ENCODE data around the gene STX16. TPM values are rescaled to one million over a fixed set of nuclear protein-coding genes. Genes with fewer than 3 reads are reported as not detected.
"Not testable (repeated sequence)": the region's sequence is repeated elsewhere in the genome, so short reads cannot be mapped to it uniquely, and the experiment has no call there.

STX16 gene
- total RNA-seq, 1 experiment from 2014 or later = 38.0 TPM

DNA sequence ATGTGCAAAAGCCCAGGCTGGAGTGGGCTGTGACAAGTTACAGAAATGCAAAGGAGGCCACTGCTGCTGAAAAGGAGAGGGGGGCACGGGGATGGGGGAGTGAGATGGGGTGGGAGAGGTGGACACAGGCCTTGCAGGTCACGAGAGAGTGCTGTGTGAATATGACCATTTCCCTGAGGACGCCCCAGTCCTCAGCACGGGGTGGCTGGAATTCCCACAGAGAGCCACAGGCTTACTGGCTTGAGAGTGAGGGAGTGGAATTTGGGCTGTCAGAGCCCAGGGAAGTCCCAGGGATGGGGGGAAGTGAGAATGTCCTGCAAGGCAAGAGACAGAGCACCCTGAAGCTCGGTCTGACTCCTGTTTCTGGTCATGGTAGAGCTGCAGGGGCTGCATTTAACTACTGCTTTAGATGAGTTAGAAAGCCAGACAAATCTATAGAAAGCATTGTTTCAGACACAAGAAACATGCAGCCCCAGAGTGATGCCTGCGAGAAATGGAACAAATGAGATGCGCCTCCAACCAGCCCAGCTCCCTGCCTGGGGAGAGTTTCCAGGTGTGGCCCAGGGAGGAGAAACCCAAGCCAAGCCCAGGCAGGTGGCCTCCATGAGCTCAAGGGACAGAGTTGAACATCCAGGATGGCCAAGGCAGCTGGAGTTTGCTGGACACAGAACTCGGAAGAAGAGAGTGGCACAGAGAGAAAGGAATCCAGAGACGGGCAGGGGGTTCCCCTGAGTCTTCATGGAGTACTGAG is 72.0 kb downstream of the STX16 start:
- Histone ChIP-seq H3K27me3 (no peaks in the 10 kb centered on the region; the same call in 1 of the 2 replicates), H3K9me3 (replicated peaks) (peaks cover 11% of the 10 kb centered on the region; the same call in 1 of the 2 replicates), H3K4me3 (no peak overlapping the region), H3K4me1 (0 out of 2 replicates have a peak, but pooled peaks cover 2% of the 10 kb centered on the region), H3K27ac (no peak overlapping the region), H3K36me3 (no peaks in the 10 kb centered on the region)
- no peak for DNase-seq

DNA sequence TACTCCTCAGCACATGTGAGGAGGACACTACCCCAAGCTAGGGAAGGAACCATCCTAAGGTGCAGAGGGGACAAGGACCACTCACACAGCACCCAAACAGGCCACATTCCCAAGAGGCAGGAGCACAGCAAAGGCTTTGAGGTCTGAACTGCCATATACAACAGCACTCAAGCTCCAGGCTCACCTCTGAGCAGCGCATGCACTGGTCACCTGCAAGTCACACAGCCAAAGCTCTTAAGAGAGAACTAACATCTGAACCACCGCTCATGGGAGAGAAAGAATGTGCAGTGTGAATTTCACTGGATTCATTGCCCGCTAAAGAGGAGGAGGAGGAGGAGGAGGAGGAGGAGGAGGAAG is 72.5 kb downstream of the STX16 start:
- no peaks in the 10 kb centered on the region; the same call in 1 of the 2 replicates for H3K27me3 ChIP-seq
- H3K4me3 ChIP-seq = no peak overlapping the region
- H3K9me3 ChIP-seq (replicated peaks) = peaks cover 11% of the 10 kb centered on the region; the same call in 1 of the 2 replicates
- no peak overlapping the region for H3K27ac ChIP-seq
- H3K4me1 ChIP-seq = 0 out of 2 replicates have a peak, but pooled peaks cover 2% of the 10 kb centered on the region
- no peak for DNase-seq
- H3K36me3 ChIP-seq = no peaks in the 10 kb centered on the region

DNA sequence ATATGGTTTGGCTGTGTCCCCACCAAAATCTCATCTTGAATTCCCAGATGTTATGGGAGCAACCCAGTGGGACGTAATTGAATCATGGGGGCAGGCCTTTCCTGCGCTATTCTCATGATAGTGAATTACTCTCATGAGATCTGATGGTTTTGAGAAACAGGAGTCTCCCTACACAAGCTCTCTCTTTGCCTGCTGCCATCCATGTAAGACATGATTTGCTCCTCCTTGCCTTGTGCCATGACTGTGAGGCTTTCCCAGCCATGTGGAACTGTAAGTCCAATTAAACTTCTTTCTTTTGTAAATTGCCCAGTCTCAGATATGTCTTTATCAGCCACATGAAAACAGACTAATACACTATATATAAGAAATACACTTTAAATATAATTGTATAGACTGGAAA is 75.1 kb downstream of the STX16 start:
- H3K9me3 ChIP-seq (replicated peaks) = peaks cover 11% of the 10 kb centered on the region; the same call in 1 of the 2 replicates
- not testable (repeated sequence) for H3K4me3 ChIP-seq, DNase-seq, H3K36me3 ChIP-seq, H3K27ac ChIP-seq, H3K4me1 ChIP-seq, H3K27me3 ChIP-seq

Other genes starting within 250 kb of the STX16 start
- 0.05 TPM in 1 of 2 replicates, not detected in the other for gene APCDD1L, start 135.9 kb upstream of the STX16 start, total RNA-seq (2014; rRNA removed; shearing (Covaris generic))
- 3.9 and 6.3 TPM in 2 replicates for gene NPEPL1, start 41.5 kb downstream of the STX16 start, total RNA-seq (2014; rRNA removed; shearing (Covaris generic))
- not detected in 2 replicates for gene GNAS-AS1, start 199.6 kb downstream of the STX16 start, total RNA-seq (2014; rRNA removed; shearing (Covaris generic))
- gene GNAS, start 201.4 kb downstream of the STX16 start, total RNA-seq (2014; rRNA removed; shearing (Covaris generic)) = 2,094 and 2,122 TPM in 2 replicates